Sigmoid colon (tissue), 7 donors: ENCODE data around the gene SERPINA4. TPM values are rescaled to one million over a fixed set of nuclear protein-coding genes. Genes with fewer than 3 reads are reported as not detected.
"Not testable (repeated sequence)": the region's sequence is repeated elsewhere in the genome, so short reads cannot be mapped to it uniquely, and the experiment has no call there.

ENCODE experiments used
- DNase-seq: peaks from one replicate; pipeline ENCODE4 v3.0.0-alpha.2; 2019
- H3K27ac ChIP-seq, 4 donors: fragments of 200-600 bp; sonication (generic); one replicate each; pipeline ENCODE4 v1.5.1; 2016 to 2019; ENCODE audit warnings: mild to moderate bottlenecking in 1 of 4
- H3K27me3 ChIP-seq, 3 donors: fragments of 200-600 bp; sonication (generic); one replicate each; pipeline ENCODE4 v1.5.1; 2019; ENCODE audit warnings: mild to moderate bottlenecking in 1 of 3
- H3K36me3 ChIP-seq, 4 donors: fragments of 200-600 bp; sonication (generic); one replicate each; pipeline ENCODE4 v1.5.1; 2016 to 2019
- H3K4me1 ChIP-seq, 4 donors: fragments of 200-600 bp; sonication (generic); one replicate each; pipeline ENCODE4 v1.5.1; 2017 to 2019
- H3K4me3 ChIP-seq, 4 donors: fragments of 200-600 bp; sonication (generic); one replicate each; pipeline ENCODE4 v1.5.1; 2017 to 2019; ENCODE audit warnings: mild to moderate bottlenecking in 2 of 4, moderate library complexity in 1 of 4
- H3K9me3 ChIP-seq, 4 donors: fragments of 200-600 bp in 3 of 4; sonication (generic) in 3 of 4; one replicate each; pipeline versions ENCODE4 v1.5.1 to v1.6.1; 2013 to 2019
- EP300 ChIP-seq, 4 donors: sonication (generic); formaldehyde crosslinking; IDR thresholded peaks; one replicate each; pipeline ENCODE4 v1.6.1; 2017; ENCODE audit warnings: antibody characterized with exemption in 4 of 4
- POLR2A ChIP-seq, 2 donors: fragments of 450-650 bp; IDR thresholded peaks; one replicate each; pipeline ENCODE4 v1.6.1; 2016; ENCODE audit warnings: antibody characterized with exemption in 2 of 2, mild to moderate bottlenecking in 2 of 2, moderate library complexity in 2 of 2
- POLR2AphosphoS5 ChIP-seq, 4 donors: sonication (generic); formaldehyde crosslinking; IDR thresholded peaks; one replicate each; pipeline ENCODE4 v1.6.1; 2017; ENCODE audit warnings: antibody characterized with exemption in 4 of 4
- WGBS, 2 donors: extraction: QIAGEN DNeasy Blood & Tissue Kit; methylation state at CpG; one replicate each; pipeline ENCODE4 v1.1.7; 2013; 5-methylcytosine and 5-hydroxymethylcytosine counted together
- intact Hi-C: fragments of 100-400 bp; cut with DNase I; formaldehyde crosslinking; loops from one replicate; pipeline ENCODE4 v1.15.1; 2023
- polyA plus RNA-seq, 3 donors: library from polyadenylated mRNA; stranded (reverse); fragments of 200-250 nt; gene quantifications; one replicate each; pipeline ENCODE4 v1.2.3, GENCODE V29; 2013
- total RNA-seq, 4 donors: library from RNA; depleted of rRNA; stranded (reverse); fragments of >200 nt; gene quantifications; one replicate each; pipeline ENCODE4 v1.1.0, GENCODE V29; 2016
- TF ChIP-seq, protein P1 (sequence below), 4 experiments: fragments of 450-650 bp in 3 of 4; fragments of 200-600 bp in 1 of 4; IDR thresholded peaks; one replicate each; pipeline ENCODE4 v1.5.1; 2016 to 2019; ENCODE audit warnings: antibody characterized with exemption in 4 of 4, mild to moderate bottlenecking in 3 of 4, moderate library complexity in 2 of 4
- donor health status: healthy with polysubstance abuse.
- donor health status: Bipolar disorder and iron deficiency.
- donor health status: healthy.

The SERPINA4 gene
- total and polyA plus RNA-seq, 7 donors: not detected

DNA sequence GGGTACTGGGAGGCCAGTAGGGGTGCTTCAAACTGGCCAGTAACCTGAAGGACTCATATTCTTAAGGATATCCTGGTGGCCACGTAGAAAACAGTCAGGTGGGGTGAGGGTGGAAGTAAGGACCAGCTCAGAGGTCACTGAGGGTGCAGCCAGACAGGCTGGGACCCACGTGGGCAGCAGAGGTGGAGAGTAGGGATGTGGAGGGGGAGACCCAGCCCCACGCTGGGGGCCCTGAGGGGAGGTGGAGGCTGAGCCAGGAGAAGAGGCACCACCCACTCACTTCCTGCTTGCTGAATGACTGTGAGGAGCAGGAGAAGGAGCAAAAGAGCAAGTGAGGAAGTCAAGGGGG, 38.4 kb downstream of the SERPINA4 start:
- peak; percentile 59 for DNase-seq
- 10 to 24% methylated on average over 3 of the region's 3 CpGs for WGBS, 2 donors
- TF ChIP-seq, protein P1, sequence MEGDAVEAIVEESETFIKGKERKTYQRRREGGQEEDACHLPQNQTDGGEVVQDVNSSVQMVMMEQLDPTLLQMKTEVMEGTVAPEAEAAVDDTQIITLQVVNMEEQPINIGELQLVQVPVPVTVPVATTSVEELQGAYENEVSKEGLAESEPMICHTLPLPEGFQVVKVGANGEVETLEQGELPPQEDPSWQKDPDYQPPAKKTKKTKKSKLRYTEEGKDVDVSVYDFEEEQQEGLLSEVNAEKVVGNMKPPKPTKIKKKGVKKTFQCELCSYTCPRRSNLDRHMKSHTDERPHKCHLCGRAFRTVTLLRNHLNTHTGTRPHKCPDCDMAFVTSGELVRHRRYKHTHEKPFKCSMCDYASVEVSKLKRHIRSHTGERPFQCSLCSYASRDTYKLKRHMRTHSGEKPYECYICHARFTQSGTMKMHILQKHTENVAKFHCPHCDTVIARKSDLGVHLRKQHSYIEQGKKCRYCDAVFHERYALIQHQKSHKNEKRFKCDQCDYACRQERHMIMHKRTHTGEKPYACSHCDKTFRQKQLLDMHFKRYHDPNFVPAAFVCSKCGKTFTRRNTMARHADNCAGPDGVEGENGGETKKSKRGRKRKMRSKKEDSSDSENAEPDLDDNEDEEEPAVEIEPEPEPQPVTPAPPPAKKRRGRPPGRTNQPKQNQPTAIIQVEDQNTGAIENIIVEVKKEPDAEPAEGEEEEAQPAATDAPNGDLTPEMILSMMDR (IDR thresholded peaks at IDR 0.05): no peak
- TF ChIP-seq EP300 (IDR thresholded peaks at IDR 0.05): no peak
- TF ChIP-seq POLR2A (IDR thresholded peaks at IDR 0.05): no peak
- no peak for TF ChIP-seq POLR2AphosphoS5 (IDR thresholded peaks at IDR 0.05)
- no peak overlapping the region for H3K4me3 ChIP-seq
- H3K27ac ChIP-seq: peak overlapping the region; percentile 54 to 74 (median 65)
- intact Hi-C loops: no loop called here
- no peaks in the 10 kb centered on the region for H3K9me3 ChIP-seq
- peaks cover 0 to 38% (median 30%) of the 10 kb centered on the region in 4 donors for H3K4me1 ChIP-seq
- no peaks in the 10 kb centered on the region for H3K36me3 ChIP-seq
- H3K27me3 ChIP-seq: no peaks in the 10 kb centered on the region

DNA sequence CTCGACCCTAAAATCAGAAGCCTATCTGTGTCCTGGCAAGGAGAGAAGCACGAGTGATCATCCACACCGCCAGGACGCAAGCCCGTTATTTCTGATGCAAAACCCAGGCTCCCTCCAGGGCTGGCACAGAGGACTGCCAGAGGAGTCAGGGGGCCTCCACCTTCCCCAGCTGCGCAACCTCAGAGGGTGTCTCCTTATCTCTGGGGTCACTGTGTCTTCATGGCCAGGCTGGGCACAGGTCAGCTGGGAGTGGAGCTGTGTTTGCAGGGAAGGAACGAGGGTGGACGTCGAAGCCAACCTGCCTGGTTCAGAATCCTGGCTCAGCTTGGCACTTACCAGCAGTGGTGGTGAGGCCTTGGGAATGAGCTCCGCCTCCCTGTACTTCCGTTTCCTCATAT, 38.9 kb downstream of the SERPINA4 start:
- peak overlapping the region; percentile 54 to 74 (median 65) for H3K27ac ChIP-seq
- no peak overlapping the region for H3K4me3 ChIP-seq
- WGBS, 2 donors: 76 to 80% methylated on average over 11 of the region's 11 CpGs
- no peaks in the 10 kb centered on the region for H3K36me3 ChIP-seq
- DNase-seq: peak; percentile 66
- no peaks in the 10 kb centered on the region for H3K9me3 ChIP-seq
- H3K4me1 ChIP-seq: peaks cover 0 to 38% (median 30%) of the 10 kb centered on the region in 4 donors
- TF ChIP-seq POLR2AphosphoS5 (IDR thresholded peaks at IDR 0.05) (no peak), POLR2A (IDR thresholded peaks at IDR 0.05) (no peak), EP300 (IDR thresholded peaks at IDR 0.05) (no peak)
- TF ChIP-seq, protein P1 (IDR thresholded peaks at IDR 0.05): no peak
- intact Hi-C loops: no loop called here
- H3K27me3 ChIP-seq: no peaks in the 10 kb centered on the region

DNA sequence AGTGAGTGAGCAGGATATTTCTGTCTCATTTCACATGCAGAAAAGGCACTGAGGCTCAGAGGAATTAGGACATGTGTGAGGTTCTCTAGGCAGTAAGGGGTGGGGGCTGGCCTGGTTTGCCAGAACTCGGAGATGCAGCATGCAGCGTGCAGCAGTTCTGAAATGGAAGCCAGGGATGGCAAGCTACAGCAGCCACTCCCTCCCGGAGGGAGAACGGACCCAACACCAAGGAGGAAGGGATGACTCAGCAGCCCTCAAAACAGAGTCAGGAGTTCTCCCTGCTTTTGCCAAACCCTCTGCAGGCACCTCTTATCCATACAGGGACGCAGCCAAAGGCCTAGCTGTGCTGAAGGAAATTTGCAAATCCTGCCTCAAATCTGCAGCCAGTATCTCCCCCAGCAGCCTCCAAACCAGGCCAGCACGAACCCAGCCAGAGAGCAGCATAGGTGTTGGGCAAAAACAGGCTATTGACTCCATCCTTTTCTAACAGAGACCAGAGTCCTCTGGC, 40.7 kb downstream of the SERPINA4 start:
- 36 to 49% methylated on average over 6 of the region's 6 CpGs for WGBS, 2 donors
- DNase-seq: peak; percentile 94
- TF ChIP-seq POLR2A (IDR thresholded peaks at IDR 0.05) (no peak), POLR2AphosphoS5 (IDR thresholded peaks at IDR 0.05) (peak in 3 of 4 donors; percentile 31 to 74 (median 47))

DNA sequence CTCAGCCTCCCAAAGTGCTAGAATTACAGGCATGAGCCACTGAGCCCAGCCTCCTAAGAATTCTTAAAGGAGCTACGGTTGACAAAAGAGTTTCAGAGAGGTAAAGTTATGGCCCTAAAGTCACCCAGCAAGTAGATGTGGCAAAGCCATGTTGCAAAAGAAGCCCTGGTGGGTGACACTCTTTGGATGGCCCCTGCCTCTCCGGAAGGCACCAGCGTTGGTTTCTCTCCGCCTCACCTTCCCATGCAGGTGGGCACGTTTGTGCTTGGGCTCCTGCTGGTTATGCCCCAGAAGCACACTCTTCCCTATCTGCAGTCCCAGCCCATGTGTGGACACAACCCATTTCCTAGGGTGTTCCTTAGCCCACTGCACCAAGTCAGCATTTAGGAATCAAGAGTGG, 41.5 kb downstream of the SERPINA4 start:
- WGBS, 2 donors: 81 to 94% methylated on average over 5 of the region's 5 CpGs
- intact Hi-C loops: no loop called here
- H3K27me3 ChIP-seq: no peaks in the 10 kb centered on the region
- H3K4me1 ChIP-seq: peaks cover 0 to 38% (median 30%) of the 10 kb centered on the region in 4 donors
- peak; percentile 57 for DNase-seq
- H3K4me3 ChIP-seq: no peak overlapping the region
- no peaks in the 10 kb centered on the region for H3K36me3 ChIP-seq
- no peaks in the 10 kb centered on the region for H3K9me3 ChIP-seq
- TF ChIP-seq POLR2A (IDR thresholded peaks at IDR 0.05) (no peak), POLR2AphosphoS5 (IDR thresholded peaks at IDR 0.05) (no peak), EP300 (IDR thresholded peaks at IDR 0.05) (no peak)
- TF ChIP-seq, protein P1 (IDR thresholded peaks at IDR 0.05): no peak
- peak overlapping the region; percentile 51 to 74 (median 65) for H3K27ac ChIP-seq

More for the DNA sequence above, 40.7 kb downstream of the SERPINA4 start:
- Histone ChIP-seq H3K27ac (peak overlapping the region; percentile 51 to 74 (median 65)), H3K36me3 (no peaks in the 10 kb centered on the region), H3K9me3 (no peaks in the 10 kb centered on the region), H3K27me3 (no peaks in the 10 kb centered on the region), H3K4me1 (peaks cover 0 to 38% (median 30%) of the 10 kb centered on the region in 4 donors), H3K4me3 (no peak overlapping the region)
- intact Hi-C loops: no loop called here

DNA sequence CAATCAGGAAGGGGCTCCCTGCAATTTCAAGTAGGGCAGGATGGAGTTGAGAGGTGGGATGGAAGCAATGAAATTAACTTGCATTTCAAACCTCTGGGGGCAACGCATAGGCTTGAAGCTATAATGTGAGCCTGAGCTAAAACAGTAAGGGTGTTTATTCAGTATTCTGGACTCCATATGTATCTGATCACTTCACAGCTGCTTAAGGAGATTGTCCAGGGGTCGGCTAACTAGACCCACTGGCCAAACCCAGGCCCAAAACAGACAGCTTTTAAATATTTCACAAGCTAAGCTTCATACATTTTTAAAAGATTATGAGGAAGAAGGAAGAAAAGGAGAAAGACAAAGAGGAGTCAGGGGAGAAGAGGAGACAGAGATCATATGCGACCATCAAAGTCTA, 44.1 kb downstream of the SERPINA4 start:
- Histone ChIP-seq H3K9me3 (no peaks in the 10 kb centered on the region), H3K4me3 (no peak overlapping the region), H3K4me1 (peaks cover 0 to 18% (median 12%) of the 10 kb centered on the region in 4 donors), H3K27me3 (no peaks in the 10 kb centered on the region), H3K27ac (no peak overlapping the region), H3K36me3 (no peaks in the 10 kb centered on the region)
- TF ChIP-seq, protein P1 (IDR thresholded peaks at IDR 0.05): no peak
- TF ChIP-seq POLR2A (IDR thresholded peaks at IDR 0.05): no peak
- no peak for DNase-seq
- 73 to 84% methylated on average over 3 of the region's 3 CpGs for WGBS, 2 donors
- intact Hi-C loops: no loop called here

- H3K4me3 ChIP-seq, DNase-seq, intact Hi-C loops, H3K9me3 ChIP-seq, H3K27ac ChIP-seq, H3K36me3 ChIP-seq, H3K27me3 ChIP-seq, H3K4me1 ChIP-seq: not testable (repeated sequence)
- WGBS, 2 donors: 81% methylated on average over 1 of the region's 1 CpG
Observed at GRCh38 chr14:94608966-94609365, 47.7 kb downstream of the SERPINA4 start.
